Esophagus squamous epithelium (tissue), 5 donors: ENCODE results near the gene SEMA6B. TPM values are rescaled to one million over a fixed set of nuclear protein-coding genes. Genes with fewer than 3 reads are reported as not detected.

Experiments
- DNase-seq: peaks from one replicate; lab custom pipeline; 2025; lab: John Stamatoyannopoulos, UW
- H3K27ac ChIP-seq, 4 donors: fragments of 200-600 bp; sonication (generic); one replicate each; pipeline ENCODE4 v1.5.1; 2016 to 2019; ENCODE audit warnings: mild to moderate bottlenecking in 1 of 4
- H3K27me3 ChIP-seq, 4 donors: fragments of 200-600 bp; sonication (generic); 1 replicate in 3 of 4; 2 replicates in 1 of 4; pipeline versions ENCODE4 v1.5.1 to v1.6.0; 2017 to 2021; ENCODE audit warnings: antibody characterized with exemption in 1 of 4
- H3K36me3 ChIP-seq, 3 donors: fragments of 200-600 bp; sonication (generic); one replicate each; pipeline ENCODE4 v1.5.1; 2016 to 2019
- H3K4me1 ChIP-seq, 3 donors: fragments of 200-600 bp; sonication (generic); one replicate each; pipeline ENCODE4 v1.5.1; 2017 to 2019
- H3K4me3 ChIP-seq, 4 donors: fragments of 200-600 bp; sonication (generic); 1 replicate in 3 of 4; 2 replicates in 1 of 4; pipeline ENCODE4 v1.5.1; 2016 to 2019; ENCODE audit warnings: mild to moderate bottlenecking in 2 of 4, moderate library complexity in 1 of 4
- H3K9me3 ChIP-seq, 3 donors: fragments of 200-600 bp; sonication (generic); one replicate each; pipeline ENCODE4 v1.5.1; 2016 to 2019
- CTCF ChIP-seq, 6 experiments: fragments of 450-650 bp in 4 of 6; fragments of 200-600 bp in 2 of 6; sonication (generic) in 2 of 6; IDR thresholded peaks; one replicate each; pipeline ENCODE4 v1.5.1; 2016 to 2019; ENCODE audit warnings: antibody characterized with exemption in 6 of 6, mild to moderate bottlenecking in 4 of 6, moderate library complexity in 4 of 6
- POLR2A ChIP-seq, 4 donors: fragments of 450-650 bp; IDR thresholded peaks; one replicate each; pipeline ENCODE4 v1.6.1; 2017; ENCODE audit warnings: antibody characterized with exemption in 4 of 4, mild to moderate bottlenecking in 4 of 4, moderate library complexity in 3 of 4
- WGBS, 2 donors: methylation state at CpG; one replicate each; pipeline ENCODE4 v1.1.5; 2018; 5-methylcytosine and 5-hydroxymethylcytosine counted together
- intact Hi-C: fragments of 100-400 bp; cut with DNase I; formaldehyde crosslinking; loops from one replicate; pipeline ENCODE4 v1.15.0; 2022
- total RNA-seq, 4 donors: library from RNA; depleted of rRNA; stranded (reverse); fragments of >200 nt; gene quantifications; one replicate each; pipeline ENCODE4 v1.1.0, GENCODE V29; 2016
- donor health status: DM: yes; HTN: yes; CAD: no.

Gene SEMA6B
- total RNA-seq, 4 donors from 2014 or later: 0.61 to 4.3 (median 1.8) TPM

DNA sequence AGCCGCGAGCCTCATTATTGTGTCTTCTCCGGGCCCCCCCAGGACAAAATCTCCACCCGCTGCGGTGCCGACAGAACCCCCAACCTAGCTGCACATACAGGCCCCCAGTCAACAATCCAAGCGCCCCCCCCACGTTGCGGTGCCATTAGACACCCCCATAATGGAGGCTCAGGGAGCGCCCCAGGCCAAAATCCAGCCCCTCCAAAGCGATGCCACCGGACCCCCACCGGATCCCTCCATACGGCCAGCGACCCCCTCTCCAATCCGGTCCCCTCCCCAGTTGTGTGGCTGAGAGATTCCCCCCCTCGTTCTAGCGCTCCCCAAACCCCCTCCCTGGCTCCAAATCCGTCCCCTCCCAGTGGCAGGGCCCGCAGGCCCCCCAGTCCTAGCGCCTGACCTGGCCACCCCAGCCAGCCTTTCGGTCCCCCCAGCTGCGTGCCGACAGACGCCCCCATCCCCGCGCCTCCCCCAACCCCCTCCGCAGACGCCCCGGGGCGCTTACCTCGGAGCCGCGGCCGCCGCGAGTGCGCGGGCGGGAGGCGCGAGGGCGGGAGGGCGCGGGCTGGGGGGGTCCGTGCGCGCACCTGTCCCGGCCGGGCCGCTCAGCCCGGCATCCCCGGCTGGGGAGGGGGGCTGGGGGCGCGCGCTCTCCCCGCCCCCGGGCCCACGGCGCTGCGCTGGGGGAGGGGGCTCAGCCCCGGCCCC lies 21.6 kb upstream of the SEMA6B start:
- 0% methylated on average over 8 of the region's 62 CpGs; no CpG with 5 or more reads in 1 of the 2 donors for WGBS, 2 donors
- no peak for DNase-seq
- peaks cover 9 to 33% (median 18%) of the 10 kb centered on the region in 3 donors for H3K4me1 ChIP-seq
- H3K9me3 ChIP-seq: no peaks in the 10 kb centered on the region
- H3K27ac ChIP-seq: peak overlapping the region in 1 of 4 donors; percentile 55
- no peak for TF ChIP-seq CTCF (IDR thresholded peaks at IDR 0.05)
- TF ChIP-seq POLR2A (IDR thresholded peaks at IDR 0.05): no peak
- peaks cover 11 to 100% (median 25%) of the 10 kb centered on the region in 4 donors for H3K27me3 ChIP-seq
- H3K4me3 ChIP-seq: peak overlapping the region in 3 of 4 donors; percentile 33 to 62 (median 41)
- intact Hi-C loops: no loop called here
- no peaks in the 10 kb centered on the region for H3K36me3 ChIP-seq

GRCh38 chr19:4580021-4580901 lies 20.8 kb upstream of the SEMA6B start:
- peaks cover 10 to 41% (median 18%) of the 10 kb centered on the region in 3 donors for H3K4me1 ChIP-seq
- peak overlapping the region in 1 of 4 donors; percentile 55 for H3K27ac ChIP-seq
- H3K27me3 ChIP-seq: peaks cover 11 to 100% (median 24%) of the 10 kb centered on the region in 4 donors
- WGBS, 2 donors: no CpG with 5 or more reads among the region's 50 CpGs
- H3K36me3 ChIP-seq: no peaks in the 10 kb centered on the region
- intact Hi-C loops: no loop called here
- DNase-seq: no peak
- H3K4me3 ChIP-seq: peak overlapping the region in 3 of 4 donors; percentile 33 to 62 (median 41)
- TF ChIP-seq CTCF (IDR thresholded peaks at IDR 0.05) (no peak), POLR2A (IDR thresholded peaks at IDR 0.05) (no peak)
- H3K9me3 ChIP-seq: no peaks in the 10 kb centered on the region

DNA sequence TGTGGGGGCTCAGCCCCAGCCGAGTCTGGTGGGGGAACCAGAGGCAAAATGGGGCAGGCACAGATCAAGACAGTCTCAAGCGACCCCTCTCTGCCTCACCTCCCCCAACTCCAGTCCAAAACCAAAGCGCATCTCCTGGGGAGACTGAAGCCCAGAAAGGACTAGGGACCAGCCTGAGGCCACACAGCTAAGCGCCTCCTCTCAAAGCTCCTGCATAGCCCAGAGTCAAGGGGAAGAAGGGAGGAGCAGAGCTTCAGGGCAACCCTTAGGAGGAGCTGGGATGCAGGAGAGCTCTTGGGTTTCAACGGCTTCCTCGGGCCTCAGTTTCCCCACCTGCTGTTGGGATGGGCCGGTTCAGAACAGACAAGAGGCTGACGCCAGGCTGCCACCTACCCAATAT lies 19.9 kb upstream of the SEMA6B start:
- intact Hi-C loops: loop anchor here (5.0 kb wide), 1 partner anchor 53 kb away; no protein-coding TSS in a partner anchor
- Histone ChIP-seq H3K27ac (no peak overlapping the region), H3K27me3 (peaks cover 6 to 100% (median 21%) of the 10 kb centered on the region in 4 donors), H3K4me3 (no peak overlapping the region), H3K36me3 (no peaks in the 10 kb centered on the region), H3K9me3 (no peaks in the 10 kb centered on the region), H3K4me1 (peaks cover 11 to 42% (median 11%) of the 10 kb centered on the region in 3 donors)
- no peak for TF ChIP-seq CTCF (IDR thresholded peaks at IDR 0.05)
- no peak for TF ChIP-seq POLR2A (IDR thresholded peaks at IDR 0.05)
- no peak for DNase-seq
- 56 to 67% methylated on average over 4 to 5 of the region's 8 CpGs for WGBS, 2 donors

GRCh38 chr19:4578552-4579248 lies 19.2 kb upstream of the SEMA6B start:
- Histone ChIP-seq H3K4me3 (no peak overlapping the region), H3K4me1 (peaks cover 5 to 40% (median 6%) of the 10 kb centered on the region in 3 donors), H3K27me3 (peaks cover 3 to 100% (median 18%) of the 10 kb centered on the region in 4 donors), H3K27ac (peak overlapping the region in 1 of 4 donors; percentile 3), H3K9me3 (no peaks in the 10 kb centered on the region), H3K36me3 (no peaks in the 10 kb centered on the region)
- intact Hi-C loops: loop anchor here (5.0 kb wide), 1 partner anchor 54 kb away; no protein-coding TSS in a partner anchor
- WGBS, 2 donors: 48 to 52% methylated on average over 7 to 9 of the region's 11 CpGs
- no peak for DNase-seq
- no peak for TF ChIP-seq CTCF (IDR thresholded peaks at IDR 0.05)
- TF ChIP-seq POLR2A (IDR thresholded peaks at IDR 0.05): no peak
